GM19455 (cell line): ENCODE results near the gene LOXHD1.

Experiments
- ATAC-seq: cut with Tn5 transposase; IDR thresholded peaks from one replicate; pipeline ENCODE4 v1.9.1; 2021; ENCODE audit not compliant: unreplicated experiment

LOXHD1 gene

DNA sequence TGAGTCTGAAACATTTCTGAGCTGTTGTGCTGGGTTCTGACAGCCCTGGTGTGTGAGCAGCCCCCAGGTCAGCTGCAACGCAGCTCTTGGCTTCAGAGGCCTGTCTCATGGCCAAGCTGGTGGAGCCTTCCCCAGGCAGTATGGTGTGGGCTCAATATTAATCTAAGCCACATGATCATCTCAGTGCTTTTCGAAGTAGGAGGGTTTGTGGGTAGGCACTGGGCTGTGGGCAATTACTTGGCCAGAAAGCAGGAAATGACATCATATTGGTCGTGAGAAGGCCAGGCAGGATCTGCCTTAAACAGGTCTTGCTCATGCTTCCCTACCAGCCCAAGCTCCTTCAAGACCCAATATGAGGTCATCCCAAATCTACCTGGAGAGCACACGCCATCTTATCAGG, 26.9 kb downstream of the LOXHD1 start:
- ATAC-seq = no peak

DNA sequence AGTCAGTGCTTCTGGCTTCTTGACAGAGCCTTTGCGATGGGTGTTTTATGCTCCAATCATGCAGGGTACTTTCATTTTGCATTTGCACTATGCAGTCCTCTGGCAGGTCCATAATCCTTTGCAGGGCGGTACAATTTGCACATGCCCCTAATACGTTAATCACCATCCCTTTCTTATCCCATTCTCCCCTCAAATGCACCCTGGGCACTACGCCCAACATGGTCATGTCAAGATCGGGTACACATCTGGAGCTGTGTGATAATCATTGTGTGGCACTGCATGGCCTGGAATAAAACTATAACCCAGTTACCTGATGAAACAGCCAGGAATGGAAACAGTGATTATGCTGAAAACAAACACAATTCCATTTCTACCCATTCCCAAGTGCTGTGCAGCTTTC, 27.7 kb downstream of the LOXHD1 start:
- no peak for ATAC-seq

DNA sequence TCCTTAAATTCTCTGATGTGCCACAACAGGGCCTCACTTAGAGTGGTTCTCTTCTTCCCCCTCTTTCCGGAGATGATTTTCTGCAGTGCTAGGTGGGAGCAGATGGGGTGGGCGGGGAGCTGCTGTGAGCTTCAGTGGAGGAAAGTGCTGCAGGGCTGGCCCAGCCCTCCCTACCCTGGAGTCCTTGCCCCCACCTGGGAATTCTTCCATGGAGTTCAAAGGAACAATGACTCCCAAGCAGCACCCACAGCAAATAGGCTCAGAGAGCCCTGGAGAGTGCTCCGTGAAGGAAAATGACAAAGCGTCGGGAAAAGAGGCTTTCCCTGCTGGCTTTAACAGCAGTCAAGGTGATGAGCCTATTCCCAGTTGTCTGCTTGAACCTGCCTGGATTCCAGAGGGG, 28.8 kb downstream of the LOXHD1 start:
- ATAC-seq = no peak

DNA sequence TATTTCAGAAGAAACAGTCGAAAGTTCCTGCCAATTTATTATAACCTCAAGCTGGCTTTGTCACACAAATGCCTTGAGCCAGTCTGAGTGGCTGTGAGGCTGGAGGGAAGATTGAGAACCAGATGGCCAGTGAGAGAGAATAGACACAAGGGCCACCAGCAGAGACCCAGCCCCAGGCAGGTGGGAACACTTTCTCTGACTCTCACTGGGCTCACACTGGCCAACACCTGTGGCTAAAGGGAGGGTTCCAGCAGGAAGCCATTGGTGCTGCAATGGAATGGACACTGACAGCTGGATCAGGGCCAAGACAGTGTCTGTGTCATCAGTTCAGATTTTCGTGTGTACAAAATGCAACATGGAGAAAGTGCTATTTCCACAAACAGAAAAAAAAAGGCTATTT, 29.9 kb downstream of the LOXHD1 start:
- ATAC-seq = no peak

DNA sequence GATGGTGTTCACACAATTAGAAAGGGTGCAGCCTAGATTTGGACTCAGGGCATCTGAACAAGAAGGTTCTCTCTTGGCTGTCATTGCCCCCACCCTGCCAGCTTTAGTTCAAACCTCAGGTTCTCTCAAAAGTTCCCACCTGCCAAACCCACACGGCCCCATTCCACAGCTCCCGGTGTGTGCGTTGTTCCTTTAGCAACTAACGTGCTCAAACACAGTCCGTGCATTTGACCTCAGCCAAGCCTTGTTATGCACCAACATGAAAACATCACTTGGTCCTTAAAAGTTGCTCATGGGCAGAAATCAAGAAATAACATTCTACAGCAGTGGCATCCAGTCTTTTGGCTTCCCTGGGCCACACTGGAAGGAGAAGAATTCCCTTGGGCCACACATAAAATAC, 32.0 kb downstream of the LOXHD1 start:
- ATAC-seq = no peak

DNA sequence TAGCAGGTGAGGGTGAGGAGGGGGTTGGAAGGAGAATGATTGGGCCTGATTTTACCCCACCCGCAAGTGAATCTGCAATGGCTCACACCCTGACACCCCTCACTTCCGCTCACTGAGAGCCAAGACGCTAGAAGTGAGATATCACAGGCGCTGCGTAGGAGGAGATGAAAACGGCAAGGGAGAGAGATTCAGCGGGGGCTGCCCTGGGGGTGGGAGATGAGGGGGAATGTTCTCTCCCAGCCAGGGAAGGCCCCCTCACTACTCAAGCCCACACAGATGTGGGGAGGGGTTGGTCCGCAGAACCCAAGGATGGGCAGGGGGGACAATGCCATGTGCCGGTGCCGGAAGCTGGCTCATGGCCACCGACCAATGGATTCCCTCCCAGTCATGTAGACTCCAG, 32.9 kb downstream of the LOXHD1 start:
- no peak for ATAC-seq

DNA sequence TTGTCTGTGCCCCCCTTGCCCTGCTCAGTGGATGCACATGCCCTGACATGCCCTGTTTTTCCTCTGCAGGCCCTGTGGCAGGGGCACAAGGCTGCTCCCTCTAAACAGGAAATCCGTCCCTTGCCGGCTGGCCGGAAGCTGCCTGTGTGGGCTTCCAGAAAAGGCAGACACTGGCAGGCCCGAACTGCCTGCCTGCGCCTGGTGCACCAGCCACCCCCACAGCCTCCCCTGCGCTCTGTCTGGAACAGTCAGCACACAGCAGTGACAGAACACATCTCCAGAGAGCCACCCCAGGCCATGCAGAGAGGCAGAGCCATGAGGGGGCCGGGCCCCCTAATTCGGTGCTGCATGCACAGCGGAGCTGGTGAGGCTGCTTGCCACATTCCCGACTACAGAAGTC, 33.5 kb downstream of the LOXHD1 start:
- no peak for ATAC-seq

DNA sequence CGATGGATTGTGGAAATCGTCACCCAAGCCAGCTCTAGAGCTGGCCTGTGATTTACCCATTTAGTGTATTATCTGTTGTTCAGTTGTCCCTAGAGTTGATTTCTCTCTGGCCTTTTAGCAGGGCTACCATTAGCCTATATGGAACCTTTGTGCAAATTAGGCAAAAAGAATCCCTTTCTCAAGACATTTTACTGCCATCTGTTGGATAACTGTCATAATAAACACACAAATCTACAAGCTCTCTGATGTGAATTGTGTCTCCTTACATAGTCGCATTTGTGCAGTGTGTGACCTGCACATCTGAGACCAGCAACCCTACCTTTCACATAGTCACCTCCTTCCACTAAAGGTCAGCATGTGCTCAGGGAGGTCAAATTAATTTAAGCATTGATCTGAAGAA, 34.0 kb downstream of the LOXHD1 start:
- no peak for ATAC-seq

DNA sequence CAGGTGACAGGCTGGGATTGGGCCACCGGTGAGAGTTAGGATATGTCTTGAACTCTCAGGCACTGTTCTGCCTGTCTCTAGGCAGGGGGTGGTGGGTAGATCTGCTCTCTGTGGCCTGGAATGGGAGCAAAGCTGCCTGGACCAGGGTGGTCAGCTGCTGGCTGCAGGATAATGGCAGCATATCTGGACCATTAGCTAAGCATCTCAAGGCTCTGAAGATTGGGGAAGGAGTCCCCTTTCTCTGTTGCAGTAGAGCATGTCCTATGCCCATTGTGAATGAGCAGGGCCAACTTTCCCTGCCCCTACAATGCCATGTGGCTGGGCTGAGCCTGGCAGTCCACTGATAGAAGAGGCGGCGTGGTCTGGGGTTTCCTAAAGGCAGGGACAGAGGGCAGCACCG, 34.6 kb downstream of the LOXHD1 start:
- ATAC-seq = no peak

DNA sequence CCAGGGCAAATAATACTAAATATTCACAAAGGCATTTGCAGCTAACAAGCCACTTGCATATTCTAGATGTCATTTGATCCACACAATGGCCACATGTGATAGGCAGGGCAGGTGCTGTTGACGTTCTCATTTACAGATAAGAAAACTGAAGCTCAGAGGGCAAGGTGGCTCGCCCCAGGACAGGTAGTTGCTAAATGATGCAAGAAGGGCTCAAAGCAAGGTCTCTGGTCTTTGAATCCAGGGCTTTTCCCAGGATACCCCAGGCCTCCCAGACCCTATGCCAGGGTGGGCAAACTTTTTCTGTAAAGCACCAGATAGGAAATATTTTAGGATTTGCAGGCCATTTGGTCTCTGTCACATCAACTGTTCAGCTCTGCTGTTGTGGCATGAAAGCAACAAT, 35.1 kb downstream of the LOXHD1 start:
- no peak for ATAC-seq

DNA sequence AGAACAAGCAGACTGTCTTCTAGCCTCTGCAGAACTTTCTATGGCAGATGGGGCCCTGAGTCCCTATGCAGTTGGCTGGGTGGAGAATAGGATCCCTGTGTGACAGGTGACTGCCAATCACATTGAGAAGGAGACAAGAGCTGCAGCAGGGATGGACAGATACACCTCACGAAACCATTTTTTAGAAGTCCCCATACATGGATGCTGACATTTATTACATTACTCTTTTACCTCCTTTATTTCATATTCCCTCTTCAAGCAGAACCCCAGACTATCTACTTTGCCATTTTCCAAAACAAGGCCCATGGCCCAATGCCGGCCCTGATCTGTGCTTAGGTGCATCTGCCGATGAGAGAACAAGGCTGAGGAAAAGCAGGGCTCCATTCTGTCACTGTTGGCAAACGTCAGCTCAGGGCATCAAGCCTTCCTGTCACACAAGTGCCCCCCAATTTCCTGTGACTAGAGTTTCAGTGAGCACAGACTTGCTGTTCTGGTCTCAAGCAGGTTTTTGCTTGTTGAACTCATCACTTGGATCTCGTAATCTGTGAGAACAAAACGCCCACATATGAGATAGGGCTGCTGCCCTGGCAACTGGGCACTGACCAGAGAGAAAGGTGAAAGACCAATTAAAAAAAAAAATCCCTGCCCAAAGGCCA, 35.8 kb downstream of the LOXHD1 start:
- ATAC-seq = no peak

DNA sequence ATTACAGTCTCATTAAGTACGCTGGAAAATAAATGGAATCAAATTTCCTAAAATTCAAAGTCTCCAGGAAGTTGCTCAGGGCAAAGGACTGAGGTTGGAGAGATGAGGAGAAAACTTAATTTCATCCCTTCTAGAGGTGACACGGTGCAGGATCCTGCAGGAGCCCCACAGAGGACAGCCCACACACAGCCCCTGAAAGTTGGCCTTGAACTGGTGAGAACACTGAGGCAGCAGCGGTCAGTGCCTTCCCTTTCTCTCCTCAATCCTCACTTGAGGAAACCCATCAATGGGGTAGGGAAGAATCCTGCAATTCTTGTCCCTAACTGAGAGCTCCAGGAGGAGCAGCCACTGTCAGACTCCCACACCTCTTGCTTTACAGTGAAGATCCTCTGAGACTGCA, 37.5 kb downstream of the LOXHD1 start:
- ATAC-seq = no peak

DNA sequence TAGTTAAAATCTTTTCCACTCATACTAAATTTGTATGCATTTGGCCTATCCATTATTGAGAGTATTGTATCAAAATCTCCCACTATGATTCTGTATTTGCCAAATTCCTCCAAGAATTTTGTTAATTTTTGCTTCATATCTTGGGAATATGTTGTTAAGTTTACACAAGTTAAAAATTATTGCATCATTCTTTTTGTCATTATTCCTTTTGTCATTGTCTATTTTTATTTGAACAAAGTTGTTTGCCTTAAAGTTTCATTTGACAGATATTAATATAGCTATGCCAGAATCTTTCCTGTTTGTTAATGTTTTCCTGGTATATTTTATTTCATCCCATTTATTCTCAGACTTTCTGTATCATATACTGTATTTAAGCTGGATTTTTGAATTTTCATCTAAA, 41.3 kb downstream of the LOXHD1 start:
- ATAC-seq = no peak

DNA sequence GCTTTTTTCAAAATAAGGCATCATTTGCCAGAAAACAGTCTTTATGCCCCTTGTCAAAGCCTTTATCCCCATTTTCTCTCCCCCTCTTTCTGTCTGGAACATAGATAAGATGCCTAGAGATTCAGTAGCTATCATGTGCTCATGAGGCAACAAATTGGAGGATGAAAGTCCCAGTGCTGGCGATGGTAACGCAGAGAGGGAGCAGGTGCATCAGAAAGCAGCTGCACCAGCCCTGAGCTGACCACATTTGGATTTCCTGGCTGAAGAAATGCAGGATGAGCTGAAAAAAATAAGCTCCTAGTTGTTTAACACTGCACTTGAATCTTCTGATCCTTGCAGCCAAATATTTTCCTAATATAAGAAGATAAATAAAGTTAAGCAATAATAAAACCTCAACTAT, 48.0 kb downstream of the LOXHD1 start:
- ATAC-seq = no peak

DNA sequence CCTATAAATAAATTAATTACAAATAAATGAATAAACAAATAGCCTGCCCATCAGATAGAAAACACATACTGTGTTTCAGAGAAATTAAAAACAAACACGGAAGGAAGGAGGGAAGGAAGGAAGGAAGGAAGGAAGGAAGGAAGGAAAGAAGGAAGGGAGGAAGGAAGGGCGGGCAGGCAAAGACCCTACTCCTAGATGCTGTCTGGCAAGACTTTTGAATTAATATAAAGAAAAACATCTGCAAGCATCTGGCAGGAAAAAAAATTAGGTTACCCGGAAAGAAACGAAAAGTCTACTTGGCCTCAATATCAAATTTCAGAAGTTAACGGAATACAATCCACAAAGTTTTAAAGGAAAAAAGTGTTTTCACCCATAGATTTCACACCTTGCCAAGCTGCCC, 49.1 kb downstream of the LOXHD1 start:
- ATAC-seq = no peak

DNA sequence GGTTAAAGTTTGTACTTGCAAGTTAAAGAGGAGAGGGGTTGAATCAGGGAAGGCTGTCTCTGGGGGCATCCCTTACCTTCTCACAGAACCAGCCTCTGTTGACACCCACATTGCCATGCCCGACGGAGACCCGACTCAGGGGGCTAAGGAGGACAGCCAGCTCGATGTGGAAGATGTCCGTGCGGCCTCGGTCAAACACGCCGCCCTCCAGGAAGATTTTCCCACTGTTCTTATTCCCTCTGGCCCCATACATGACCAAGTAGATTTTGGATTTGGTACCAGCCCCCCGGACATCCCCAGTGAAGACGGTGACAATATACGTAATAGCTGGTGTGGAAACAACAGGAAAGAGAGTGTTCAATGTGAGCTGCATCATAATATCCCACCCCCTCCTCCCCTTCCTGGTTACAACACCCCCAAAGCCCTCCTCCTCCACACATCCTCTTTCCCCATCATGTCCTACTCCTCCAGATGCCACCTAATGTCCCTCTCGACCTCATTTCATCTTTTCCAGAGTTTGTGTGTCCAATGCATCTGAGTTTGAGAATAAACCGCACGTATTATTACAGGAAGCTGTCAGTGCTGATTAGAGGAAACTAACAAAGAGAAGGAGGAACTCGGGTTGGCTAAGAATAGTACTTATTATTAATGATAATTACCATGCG, 55.7 kb downstream of the LOXHD1 start:
- ATAC-seq = no peak

DNA sequence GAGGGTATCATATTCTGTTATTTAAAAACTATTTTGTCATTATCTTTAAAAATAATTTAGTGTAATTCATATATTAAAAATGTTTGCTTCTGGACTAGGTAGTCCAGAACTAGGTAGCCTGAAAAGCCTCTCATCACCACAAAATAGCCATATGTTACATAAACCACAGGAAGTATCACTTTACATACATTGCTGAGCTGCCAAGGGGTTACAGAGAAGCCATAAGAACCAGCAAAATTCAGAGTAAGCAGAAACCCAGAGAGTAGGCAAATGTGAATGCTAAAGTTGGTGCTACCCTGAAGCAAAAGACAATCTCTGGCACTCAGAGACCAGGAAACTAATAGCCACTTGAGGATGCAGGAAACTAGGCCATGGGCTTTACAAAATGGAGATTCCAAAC, 60.9 kb downstream of the LOXHD1 start:
- ATAC-seq = no peak

DNA sequence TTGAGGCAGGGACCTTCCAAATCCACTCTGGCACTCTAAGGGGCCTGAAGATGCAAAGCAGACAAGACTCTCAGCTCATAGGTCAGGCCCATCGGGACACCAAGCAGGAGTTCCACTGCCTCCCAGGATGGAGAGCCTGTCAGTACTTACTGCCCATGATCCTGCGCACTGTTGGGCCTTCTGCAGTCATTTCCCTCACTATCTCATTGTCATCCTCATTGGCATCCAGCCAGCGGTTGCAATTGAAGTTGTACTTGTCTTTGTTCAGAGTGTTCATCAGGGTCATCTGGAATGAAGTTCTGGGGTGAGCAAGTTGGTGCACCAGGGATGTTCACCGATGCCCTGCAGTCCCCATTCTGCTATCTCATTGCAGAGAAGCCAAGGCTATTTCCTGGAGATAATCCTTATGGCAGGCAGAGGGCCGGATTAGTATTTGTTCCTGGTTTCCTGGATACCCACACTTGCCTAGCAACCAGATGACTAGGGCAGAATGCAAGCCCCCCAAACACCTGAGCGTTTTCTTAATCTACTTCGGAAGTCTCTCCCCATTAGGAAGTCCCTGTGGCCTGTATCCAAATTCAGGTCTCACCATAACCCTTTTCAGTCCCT, 65.1 kb downstream of the LOXHD1 start:
- ATAC-seq = no peak

DNA sequence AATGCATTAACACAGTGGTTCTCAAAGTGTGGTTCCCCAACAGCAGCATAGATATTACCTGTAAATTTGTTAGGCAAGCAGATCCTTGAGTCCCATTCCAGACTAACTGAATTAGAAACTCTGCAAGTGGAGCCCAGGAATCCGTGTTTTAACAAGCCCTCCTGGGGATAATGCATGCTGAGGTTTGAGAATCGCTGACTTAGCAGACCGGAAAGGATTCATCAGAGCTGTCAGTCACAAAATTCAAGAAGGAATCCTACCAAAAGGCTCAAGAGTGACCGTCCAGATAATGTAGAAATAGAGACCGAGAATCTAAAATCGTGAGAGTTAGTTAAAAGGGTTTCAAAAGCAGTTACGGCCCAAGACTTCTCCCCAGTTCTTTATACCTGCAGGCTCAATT, 66.9 kb downstream of the LOXHD1 start:
- no peak for ATAC-seq

DNA sequence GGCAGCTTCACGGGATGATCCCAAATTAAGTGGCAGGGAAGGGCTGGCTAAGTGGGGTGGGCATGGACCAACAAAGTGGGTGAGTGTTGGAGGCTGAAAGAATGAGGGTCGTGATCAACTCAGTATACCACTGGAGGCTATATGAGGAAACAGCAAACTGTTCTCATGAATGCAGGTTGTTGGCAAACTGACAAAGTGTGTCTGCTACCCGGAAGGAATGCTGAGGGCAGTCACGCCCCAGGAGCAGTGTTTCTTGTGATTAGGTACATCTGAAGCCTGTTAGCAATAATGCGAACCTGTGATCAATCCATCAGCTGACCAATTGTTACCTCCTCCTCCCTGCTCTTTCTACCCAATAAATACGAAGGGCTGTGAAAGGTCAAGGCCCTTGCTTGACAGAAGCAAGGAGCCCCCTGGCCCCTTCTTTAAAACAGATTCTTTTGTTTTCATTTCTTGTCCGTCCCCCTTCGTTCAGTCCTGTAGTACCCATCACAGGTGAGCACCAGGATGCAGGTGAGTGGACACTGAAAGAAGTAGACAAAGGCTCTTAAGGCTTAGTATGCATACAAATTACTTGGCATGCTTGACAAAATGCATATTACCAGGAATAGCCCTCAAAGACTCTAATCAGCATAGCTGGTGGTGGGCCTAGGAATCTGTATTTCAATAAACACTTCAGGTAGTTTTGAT, 67.9 kb downstream of the LOXHD1 start:
- ATAC-seq = no peak

DNA sequence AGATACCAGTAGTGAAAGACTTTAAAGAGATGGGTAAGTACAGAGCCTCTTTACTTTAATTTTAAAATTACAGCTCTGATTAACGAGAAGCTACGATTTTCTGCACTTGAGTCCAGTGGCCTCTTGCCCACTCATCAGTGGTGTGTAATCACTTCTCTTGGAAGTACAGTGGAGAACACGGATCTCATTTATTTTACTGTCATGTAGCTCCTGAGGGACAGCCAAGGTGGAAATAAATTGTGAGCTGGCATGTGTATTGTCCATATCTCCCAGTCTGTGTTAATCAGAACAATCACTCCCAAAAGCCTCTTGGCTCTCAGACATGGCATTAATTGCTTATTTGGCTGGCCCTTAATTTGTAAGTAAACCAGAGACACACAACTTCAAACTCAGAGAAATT, 69.4 kb downstream of the LOXHD1 start:
- ATAC-seq = no peak

DNA sequence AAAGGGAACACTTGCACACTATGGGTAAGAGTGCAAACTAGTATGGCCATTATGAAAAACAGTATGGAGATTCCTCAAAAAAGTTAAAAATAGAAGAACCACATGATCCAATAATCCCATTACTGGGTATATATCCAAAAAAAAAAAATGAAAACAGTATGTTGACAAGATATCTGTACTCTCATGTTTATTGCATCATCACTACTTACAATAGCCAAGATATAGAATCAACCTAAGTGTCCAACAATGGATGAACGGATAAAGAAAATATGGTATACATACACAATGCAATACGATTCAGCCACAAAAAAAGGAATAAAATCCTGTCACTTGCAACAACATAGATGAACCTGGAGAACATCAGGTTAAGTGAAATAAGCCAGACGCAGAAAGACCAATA, 73.3 kb downstream of the LOXHD1 start:
- ATAC-seq = no peak
